SW480 (cell line): ENCODE results near the gene PRSS3.
"Not testable (repeated sequence)": the region's sequence is repeated elsewhere in the genome, so short reads cannot be mapped to it uniquely, and the experiment has no call there.

Experiments
- DNase-seq: peaks from one replicate; pipeline ENCODE4 v3.0.0-alpha.2; 2016; ENCODE audit warnings: low spot score

The PRSS3 gene

DNA sequence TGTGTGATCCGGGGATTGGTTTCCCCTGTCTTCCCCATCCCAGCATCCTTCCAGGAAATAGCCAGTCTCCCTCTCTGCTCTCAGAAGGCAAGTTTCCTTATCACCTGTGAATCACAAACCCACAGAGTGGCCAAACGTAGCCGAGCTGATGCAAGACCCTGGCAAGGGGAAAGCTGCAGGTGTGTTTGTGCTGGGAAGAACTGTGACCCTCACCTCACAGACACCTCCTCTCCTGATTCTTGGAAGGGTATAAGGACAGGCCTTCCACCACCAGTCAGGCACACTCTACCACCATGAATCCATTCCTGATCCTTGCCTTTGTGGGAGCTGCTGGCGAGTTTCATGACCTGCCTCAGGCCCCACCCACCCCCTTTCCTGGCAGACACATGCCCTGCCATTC, at the start of gene PRSS3:
PRSS3 (plus strand) TSS at position 281 of the 400 bp plus-strand sequence; CDS start at position 294, 13 bp downstream.
- peak; percentile 67 for DNase-seq

GRCh38 chr9:33748633-33749304, 46.6 kb upstream of the PRSS3 start:
- no peak for DNase-seq

GRCh38 chr9:33749305-33749654, 46.1 kb upstream of the PRSS3 start:
- not testable (repeated sequence) for DNase-seq

GRCh38 chr9:33750307-33750838, 45.0 kb upstream of the PRSS3 start:
- DNase-seq: no peak

DNA sequence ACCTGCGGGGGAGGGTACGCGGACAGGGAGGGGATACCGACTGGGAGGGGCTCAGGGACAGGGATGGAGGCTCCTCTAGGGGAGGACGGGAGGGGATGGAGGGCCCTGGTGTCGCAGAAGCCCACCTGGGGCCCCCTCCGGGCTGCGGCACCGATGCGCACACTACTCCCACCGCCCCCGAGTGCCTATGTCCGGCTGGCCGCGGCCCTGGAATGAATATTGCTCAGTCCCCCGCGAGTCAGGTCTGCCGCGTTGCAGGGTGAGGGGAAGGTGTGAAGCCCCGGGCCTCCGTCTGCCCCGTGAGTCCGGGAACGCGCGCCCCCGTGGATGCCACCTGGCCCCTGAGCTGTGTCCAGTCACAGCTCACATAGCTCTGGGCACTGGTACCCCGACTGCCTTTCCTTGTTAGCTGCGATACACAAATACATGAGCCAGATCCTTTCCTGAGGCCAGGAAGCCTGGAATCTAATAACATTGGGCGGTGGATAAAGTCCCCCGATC, 44.5 kb upstream of the PRSS3 start:
- DNase-seq: no peak

DNA sequence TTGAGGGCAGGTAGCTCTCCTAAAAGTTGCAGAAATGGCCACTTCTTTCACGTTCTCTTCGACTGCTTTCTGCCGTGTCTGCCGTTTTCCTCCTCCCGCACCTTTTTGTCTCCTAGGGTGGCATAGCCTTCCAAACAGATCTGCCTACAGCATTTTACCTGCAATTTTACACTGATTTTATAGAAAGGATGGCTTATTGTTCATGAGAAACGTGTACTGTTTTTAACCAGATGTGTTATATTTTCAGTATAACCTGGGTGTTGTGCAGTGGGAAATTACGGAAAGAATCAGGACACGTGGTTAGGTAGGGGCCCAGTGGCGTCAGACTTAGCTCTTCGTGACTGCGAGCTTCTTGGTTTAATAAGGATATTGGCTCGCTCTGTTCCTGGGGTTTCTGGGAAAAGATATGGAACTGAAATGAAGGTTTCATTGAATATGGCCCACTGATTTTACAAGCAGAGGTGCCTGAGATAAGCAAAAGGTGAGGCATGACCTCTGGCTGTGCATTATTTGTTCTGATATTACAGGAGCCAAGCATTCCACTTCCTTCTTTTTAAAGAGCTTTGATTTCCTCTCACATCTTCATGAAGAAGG, 43.7 kb upstream of the PRSS3 start:
- no peak for DNase-seq

DNA sequence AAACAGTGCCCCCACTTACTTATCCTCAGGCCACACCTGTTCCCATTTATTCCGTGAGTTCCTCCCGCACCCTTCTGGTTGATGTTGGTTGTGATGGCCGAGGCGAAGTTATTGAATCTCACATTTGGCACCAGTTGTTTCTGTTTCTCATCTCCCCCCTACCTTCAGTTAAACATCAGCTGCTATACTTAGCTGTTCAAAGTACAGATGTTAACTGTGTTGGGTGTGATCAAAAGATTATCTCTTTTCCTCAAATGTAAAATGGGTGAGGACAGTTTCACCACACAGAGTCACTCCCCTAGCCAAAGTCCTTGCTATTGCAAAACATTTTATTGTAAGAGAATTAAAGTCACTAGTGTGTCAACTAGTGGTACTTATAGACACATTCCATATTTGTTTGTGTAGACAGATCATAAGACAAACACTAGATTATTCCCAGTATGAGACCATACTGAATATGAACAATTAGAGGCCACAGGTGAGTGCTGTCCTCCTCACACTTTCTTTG, 43.2 kb upstream of the PRSS3 start:
- DNase-seq: no peak

DNA sequence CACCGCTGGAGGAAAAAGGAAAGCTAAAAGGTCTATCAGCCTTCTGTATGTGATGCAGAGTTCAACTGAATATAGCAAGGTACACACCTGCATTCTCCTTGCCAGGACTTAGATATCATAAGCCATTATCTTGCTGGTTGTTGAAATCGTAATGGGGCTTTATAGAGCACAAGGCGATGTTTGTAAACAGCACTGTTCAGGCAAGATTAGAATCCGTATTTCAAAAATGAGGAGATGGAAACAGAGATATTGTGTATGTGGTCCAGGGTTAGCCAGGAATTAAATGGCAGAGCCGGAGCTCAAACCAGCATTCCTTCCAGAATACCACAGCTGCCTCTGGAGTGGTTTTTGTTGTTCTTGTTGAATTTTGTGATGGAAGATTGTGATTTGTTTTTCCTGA, 42.6 kb upstream of the PRSS3 start:
- not testable (repeated sequence) for DNase-seq

DNA sequence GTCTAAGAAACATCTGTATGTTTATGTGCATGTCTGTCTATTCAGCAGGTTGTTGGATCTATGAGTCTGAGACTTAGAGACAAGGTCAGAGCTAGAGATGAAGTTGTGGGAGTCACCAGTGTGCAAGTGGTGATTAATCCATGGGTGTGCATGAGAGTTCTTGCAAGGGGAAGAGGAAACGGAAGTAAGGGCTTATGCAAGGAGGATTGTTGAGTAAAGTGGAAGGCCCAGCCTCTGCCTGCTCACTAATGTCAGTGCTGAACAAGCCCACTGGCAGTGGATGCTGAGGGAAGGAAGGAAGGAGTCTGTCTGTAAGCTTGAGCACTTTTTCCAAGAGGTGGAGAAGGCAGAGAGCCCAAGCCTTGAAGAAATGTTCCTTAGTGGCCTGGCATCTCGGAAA, 35.7 kb upstream of the PRSS3 start:
- DNase-seq: not testable (repeated sequence)

- no peak for DNase-seq
Observed at GRCh38 chr9:33762343-33762742, 33.0 kb upstream of the PRSS3 start.

DNA sequence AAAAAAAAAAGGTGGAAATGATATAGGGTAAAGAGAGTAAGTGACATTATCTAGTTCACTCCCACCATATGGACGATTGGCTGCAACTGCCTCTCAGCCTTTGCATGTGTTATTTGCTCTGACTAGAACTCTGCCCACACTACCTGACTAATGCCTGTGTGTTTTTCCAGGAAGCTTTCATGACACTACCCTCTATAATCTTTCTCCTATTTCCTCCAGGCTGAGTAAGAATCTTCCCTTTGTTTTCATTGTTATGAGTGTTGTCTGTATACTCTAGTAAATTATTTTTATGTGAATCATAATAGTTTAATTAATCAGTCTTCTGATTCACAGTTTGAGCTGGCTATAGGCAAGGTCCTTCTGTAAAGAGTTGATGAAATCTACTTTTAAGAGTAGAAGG, 31.7 kb upstream of the PRSS3 start:
- not testable (repeated sequence) for DNase-seq

DNA sequence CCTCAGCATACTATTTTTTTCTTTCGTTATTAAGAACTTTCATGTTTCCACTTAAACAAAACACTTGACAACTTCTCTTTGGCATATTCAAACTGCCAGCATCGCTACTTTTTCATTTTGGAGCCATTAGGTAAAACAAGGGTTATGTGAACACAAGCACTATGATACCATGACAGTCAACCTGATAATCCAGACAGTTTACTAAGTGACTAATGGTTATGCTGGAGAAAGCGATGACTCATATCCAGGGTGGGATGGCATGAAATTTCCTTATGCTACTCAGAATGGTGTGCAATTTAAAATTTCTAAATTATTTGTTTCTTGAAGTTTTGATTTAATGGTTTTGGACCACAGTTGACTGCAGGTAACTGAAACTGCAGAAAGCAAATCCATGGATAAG, 29.9 kb upstream of the PRSS3 start:
- no peak for DNase-seq

- not testable (repeated sequence) for DNase-seq
Observed at GRCh38 chr9:33770156-33770880, 25.0 kb upstream of the PRSS3 start.

DNA sequence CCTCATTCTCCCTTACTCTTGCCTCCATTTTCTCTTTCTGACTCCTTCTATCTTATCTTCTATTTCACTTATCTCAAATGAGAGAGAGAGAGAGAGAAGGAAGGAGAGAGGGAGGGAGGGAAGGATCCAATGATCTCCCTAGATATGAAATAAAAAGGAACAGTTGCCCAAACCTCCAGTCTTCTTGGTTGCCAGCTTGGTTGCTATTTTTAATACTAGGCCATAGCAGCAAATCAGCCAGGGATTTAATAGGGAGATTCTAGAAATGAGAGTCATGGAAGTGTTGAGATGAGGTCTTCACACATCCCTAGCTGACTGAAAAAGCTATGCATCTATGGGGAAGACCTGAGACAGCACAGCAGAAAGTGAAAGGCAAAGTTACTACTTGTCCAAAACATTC, 22.2 kb upstream of the PRSS3 start:
- DNase-seq: not testable (repeated sequence)

GRCh38 chr9:33774074-33774659, 21.2 kb upstream of the PRSS3 start:
- DNase-seq: not testable (repeated sequence)

DNA sequence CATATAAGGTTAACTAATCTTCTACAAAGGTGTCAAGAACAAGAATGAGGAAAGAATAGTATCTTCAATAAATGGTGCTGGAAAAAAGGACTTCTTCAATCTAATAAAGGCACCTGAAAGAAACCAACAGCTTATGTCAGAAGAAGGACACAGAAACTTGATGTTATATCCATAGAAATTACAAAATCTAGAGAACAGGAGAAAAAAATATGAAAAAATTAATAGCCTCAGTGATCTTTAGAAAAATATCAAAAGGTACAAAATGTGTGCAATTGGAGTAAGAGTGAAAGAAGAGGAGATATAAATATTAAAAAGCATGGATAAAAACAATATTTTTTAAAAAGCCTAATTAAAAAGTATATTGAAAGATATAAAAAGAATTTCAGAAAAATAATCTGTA, 18.8 kb upstream of the PRSS3 start:
- DNase-seq: no peak

GRCh38 chr9:33778700-33779351, 16.5 kb upstream of the PRSS3 start:
- peak; percentile 62 for DNase-seq

- no peak for DNase-seq
Observed at GRCh38 chr9:33780276-33780675, 15.1 kb upstream of the PRSS3 start.

DNA sequence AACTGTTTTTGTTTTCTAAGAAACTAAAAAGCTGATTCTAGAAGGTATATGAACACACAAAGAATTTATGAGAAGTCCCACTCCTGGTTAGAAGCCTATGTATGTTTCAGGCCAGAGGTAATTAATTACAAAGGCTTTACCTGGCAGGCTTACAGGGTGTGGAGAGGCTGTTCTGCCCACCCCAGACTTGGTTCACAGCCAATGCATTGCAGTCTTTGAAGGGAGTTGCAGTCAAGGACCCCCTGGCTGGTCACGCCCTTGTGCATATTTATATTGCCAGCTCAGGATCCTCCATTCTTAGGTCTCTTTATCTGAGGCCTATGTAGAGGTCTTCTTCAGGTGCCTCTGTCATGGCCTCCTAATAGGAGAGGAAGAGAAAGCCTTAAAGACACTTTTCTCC, 13.6 kb upstream of the PRSS3 start:
- no peak for DNase-seq

GRCh38 chr9:33782395-33783152, 12.8 kb upstream of the PRSS3 start:
- DNase-seq: no peak

DNA sequence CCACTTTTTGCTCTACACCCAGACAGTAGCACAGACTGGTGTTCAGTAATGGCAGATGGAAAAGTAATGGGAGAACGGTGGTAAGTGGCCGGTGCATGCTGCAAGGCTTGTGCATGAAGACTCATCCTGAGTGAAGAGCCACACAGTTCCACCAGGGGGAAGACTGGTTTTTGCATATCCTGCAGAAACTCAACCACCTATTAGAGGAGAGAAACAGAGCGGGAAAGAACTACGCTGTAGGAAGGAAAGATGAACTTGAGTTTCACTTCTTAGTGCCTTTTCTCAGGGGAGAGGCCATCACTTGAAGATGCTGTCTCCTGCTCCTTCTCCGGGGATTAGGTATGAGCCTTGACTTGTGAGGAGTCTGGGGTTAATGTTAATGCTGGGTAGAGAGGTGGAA, 9.4 kb upstream of the PRSS3 start:
- DNase-seq: no peak
